GM12801 (cell line): ENCODE results near the gene FREM2.

Source experiments
- CTCF ChIP-seq: IDR thresholded peaks from one replicate; pipeline ENCODE4 v1.5.1; 2011; ENCODE audit warnings: control low read depth; ENCODE audit not compliant: insufficient read length; ENCODE audit errors: extremely low read depth

FREM2 gene

GRCh38 chr13:38804061-38804460 lies 117.2 kb downstream of the FREM2 start:
- no peak for TF ChIP-seq CTCF

- TF ChIP-seq CTCF: no peak
These were observed 117.7 kb downstream of the FREM2 start for GRCh38 chr13:38804536-38804935.

GRCh38 chr13:38814331-38814730 lies 127.5 kb downstream of the FREM2 start:
- TF ChIP-seq CTCF: no peak

DNA sequence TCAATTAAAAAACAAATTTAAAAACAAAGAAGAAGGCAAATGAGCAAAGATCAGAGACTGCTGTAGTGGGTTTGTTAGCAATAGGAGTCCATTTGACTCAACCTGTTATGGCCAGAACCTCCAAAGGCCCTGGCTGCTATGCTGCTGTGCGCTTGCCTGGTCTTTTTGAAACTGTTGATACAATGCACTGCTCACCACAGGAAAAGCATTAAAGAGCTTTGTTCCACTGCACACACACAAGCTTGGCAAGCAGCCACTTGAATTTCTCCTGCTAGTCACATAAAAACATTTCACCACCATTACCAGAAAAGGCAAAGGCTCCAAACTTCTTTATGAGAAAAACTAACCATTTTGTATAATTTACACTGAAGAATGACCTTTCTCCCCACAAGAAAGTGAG lies 132.2 kb downstream of the FREM2 start:
- TF ChIP-seq CTCF: no peak

DNA sequence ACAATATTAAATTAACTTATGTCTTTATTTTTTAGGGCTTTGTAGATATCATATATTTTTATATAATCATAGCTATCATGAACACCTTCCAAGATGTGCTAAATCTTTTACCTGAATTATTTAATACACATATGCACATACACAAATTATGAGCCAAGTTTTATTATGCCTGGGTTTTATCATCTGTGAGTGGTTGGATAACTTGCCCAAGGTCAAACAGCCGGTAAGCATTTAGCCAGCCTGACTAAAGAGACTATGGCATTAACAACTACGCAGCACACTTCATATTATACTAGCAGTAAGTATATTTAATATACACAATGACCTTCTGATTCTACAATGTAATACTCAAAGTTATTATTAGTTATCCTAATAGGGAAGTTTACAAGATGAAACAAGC lies 132.7 kb downstream of the FREM2 start:
- no peak for TF ChIP-seq CTCF

DNA sequence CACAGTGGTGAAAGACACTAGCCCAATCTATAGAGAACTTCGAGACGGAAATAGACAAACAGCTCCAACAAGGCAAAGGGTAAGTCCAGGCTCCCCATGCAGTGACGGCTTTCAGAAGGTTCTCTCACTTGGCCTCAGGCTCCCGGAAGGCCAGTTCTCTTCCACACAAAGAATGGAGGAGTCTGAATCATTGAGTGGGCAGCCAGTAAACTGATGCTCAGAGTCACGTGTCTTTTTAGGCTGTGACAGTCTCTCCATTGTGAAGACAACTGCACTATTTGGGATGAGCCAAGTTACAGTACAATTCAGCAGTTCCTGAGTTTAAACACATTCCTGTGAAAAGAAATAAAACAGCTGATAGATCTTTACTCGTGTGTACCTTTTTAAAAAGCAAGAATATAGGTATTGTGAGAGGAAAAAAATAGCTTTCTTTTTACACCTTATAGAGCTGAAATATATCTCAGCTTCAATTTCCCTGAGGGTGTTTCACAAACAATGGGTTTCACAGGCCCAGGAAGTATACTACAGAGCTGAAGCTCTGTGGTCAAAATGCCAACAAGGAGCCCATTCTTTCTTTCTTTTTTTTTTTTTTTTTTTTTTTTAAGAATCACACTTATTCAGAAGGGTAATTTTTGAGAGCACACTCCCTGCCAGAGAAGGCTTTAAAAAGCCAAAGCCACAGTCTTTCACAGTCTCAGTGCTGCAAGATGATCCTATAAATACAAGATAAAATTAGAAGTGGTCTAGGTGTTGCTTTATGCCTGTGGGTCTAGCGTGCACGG lies 135.1 kb downstream of the FREM2 start:
- no peak for TF ChIP-seq CTCF

DNA sequence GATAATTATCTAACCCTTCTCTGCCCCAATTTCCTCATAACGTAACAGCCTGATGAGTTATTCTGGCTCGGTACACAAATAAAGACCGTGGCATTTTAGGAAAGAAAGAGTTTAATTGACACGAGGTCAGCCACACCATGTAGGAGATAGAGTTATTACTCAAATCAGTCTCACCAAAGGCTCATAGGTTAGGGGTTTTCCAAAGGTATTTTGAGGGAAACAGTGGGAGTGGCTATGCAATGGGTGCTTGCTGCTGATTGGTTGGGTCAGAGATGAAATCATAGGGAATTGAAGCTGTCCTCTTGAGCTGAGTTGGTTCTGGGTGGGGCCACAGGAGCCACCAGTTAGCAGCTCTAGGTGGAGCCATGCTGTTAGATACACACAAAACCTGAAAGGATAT lies 137.5 kb downstream of the FREM2 start:
- no peak for TF ChIP-seq CTCF
